ENCODE measurements around the gene ZNF205.

GRCh38 chr16:3089717-3090592, 22.4 kb upstream of the ZNF205 start:
- TF ChIP-seq CTCF (IDR thresholded peaks at IDR 0.05) (no peak), EZH2 (IDR thresholded peaks at IDR 0.05; ENCODE audit: borderline replicate concordance, insufficient read depth, low read depth, low read length, poor library complexity, severe bottlenecking) (no peak)

All from B cell (primary cell).